GM18498 (cell line): ENCODE measurements around the gene RNU2-1.
"Not testable (repeated sequence)": the region's sequence is repeated elsewhere in the genome, so short reads cannot be mapped to it uniquely, and the experiment has no call there.

Experiments used
- ATAC-seq: cut with Tn5 transposase; IDR thresholded peaks from one replicate; pipeline ENCODE4 v1.9.1; 2021; ENCODE audit warnings: mild to moderate bottlenecking, moderate library complexity; ENCODE audit not compliant: unreplicated experiment

Gene RNU2-1

DNA sequence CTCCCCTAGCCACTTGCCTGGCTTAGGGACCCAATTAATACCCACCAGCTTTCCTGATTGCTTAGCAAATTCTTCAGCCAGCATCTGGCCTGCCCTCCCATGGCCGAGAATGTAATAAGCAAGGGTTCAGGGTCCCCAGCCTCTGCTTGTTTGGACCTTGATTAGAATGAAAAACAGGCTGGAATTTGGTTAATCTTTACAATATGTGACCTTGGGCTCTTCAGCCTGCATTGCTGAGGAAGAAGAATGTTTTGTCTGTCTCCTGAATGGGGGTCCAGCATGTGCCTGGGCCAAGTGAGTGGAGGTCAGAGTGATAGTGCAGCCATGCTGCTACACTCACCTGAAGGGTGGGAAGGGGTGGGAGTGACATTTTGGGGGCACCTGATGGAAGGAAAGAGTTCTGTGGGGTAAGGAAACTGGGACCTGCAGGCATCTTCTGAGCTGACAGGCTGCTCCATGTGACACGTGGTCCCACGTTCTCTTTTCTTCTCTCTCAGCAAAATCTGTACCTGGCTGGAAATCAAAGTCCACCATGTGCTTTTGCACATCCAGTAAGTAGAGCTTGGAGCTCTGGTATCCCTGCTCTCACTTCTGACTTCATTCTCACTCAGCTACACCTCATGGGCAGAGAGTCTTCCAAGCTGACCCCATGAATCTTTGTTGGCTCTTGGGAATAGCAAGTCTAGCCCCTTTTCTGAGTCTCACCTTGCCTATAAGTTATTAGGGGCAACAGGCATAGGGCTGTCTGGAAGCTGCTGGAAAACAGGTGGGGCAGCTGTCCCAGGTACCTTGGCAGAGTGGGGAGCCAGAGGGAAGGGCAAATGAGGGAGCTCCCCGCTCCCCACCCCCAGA, 16.8 kb downstream of the RNU2-1 start:
- no peak for ATAC-seq

DNA sequence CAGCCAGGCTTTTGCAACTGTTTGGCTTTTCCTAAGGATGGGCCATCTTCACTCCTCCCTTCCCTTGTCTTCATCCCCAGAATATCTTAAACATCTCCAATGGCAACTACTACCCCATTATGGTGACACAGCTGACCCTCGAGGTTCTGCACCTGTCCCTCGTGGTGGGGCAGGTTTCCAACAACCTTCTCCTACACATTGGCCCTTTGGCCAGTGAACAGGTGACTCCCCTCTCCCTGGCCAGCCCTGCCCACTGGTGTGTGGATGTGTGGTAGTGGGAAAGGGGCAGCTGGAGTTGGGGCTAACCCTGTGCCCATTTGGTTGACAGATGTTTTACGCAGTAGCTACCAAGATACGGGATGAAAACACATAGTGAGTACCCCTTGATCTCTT, 17.4 kb downstream of the RNU2-1 start:
- no peak for ATAC-seq

DNA sequence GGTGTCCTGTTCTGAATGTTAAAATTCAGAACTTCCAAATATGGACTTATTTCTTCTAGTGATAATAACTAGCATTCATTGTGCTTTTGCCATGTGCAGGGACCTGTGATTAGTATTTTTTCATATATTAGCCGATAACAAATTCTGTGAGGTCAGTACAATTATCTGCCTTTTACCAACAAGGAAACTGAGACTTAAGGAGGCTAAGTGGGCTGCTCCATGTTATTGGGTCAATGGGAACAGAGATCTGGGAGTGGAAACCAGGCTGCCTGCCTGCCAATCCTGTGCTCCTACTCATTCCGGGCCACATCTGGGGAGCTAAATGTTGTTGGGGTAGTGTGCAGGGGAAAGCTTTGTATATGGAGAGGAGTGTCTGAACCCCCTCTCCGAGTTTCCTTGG, 18.4 kb downstream of the RNU2-1 start:
- no peak for ATAC-seq

DNA sequence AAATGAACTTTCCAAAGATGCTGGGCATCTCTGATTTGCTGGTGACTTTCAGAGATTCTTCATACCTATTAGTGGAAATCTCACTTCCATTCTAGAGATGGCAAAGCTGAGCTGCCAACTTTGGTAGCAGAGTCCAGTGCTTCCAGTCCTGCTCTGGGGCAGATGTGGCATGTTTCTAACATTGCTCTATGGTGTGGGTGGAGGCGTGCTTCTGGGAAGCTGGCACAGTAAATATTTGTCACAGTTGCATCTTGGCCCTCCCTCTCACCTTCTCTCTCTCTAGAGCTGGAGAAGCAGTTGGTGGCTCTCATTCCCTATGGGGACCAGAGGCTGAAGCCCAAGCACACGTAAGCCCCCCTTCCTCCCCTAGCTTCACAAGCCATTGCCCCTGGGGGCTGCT, 20.2 kb downstream of the RNU2-1 start:
- no peak for ATAC-seq

DNA sequence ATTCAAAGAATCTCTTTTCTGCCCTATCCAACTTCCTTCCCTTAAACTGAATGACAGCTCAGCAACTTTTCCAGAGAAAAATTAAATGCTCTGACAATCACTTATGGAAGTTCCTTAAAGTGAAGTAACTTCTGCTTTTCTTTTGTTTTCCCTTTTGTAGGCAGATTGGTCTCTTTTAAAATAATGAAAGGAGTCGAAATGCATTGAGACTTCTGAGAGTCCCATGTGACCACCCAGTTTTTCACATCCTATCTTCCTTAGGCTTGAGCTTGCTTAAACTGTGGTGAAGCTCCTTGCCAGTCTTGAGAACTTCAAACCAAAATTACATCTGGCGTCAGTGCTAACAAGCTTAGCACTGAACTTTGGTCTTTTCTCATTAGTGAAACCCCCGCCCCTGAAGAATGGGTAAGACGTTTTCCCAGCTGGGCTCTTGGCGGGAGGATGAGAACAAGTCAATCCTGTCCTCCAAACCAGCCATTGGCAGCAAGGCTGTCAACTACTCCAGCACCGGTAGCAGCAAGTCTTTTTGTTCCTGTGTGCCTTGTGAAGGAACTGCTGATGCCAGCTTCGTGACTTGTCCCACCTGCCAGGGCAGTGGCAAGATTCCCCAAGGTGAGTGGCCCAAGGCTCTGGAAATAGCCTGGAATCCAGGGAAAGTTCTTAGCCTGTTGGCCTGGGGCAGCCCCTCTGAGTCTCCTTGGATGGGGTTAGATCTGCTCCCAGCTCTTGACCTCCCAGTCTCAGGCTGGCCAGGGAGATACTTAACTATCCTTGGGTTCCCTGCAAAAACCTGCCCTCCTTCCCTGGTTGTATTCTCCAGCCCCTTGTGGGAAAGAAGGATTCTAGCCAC, 20.9 kb downstream of the RNU2-1 start:
- no peak for ATAC-seq

DNA sequence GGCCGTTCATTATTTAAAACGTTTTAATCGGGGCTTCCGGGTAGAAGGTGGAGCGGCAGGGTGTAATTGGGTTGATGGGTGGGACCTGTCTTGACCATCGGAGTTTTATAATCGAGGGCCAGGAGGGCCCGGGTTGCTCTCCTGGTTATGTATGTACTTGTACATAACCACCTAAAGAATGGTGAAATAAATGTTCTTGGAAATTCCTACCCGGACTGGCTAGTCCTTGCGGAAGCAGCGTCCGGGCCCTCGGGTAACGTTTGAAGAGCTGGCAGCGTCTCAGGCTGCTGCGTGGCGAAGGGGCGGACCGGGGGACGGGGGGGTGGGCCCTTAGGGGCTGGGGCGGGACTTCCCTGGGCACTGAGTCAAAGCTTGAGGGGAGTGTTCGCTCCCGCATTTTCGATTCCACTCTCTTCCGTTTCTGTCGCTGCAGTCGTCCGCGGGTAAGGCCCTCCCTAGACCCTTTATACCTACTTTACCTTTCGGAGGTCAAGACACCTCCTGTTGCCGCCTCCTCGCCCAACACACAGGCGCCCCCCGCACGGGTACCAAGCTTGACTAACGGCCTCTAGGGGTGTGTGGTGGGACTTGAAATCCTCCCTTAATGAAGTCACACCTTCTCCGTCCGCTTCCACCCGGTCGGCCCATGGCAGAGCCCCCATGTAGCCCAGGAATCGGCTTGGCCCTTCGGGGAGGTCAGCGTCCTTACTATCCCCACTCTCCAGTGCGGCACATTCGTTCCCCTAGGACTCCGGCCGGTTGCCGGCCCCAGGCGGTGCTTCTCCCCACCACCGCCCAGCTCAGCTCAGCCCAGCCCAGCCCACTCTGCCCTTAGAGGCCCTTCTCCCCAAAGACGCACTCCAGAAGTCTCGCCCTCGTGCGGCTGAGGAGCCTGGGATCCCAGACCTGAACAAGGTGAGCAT, 22.0 kb downstream of the RNU2-1 start, which contains the start of gene TMEM106A:
TSS of gene TMEM106A (plus strand) at position 396 of the 923 bp plus-strand sequence. CDS start 1,167 bp downstream, outside the sequence.
- peak; percentile 78 for ATAC-seq

DNA sequence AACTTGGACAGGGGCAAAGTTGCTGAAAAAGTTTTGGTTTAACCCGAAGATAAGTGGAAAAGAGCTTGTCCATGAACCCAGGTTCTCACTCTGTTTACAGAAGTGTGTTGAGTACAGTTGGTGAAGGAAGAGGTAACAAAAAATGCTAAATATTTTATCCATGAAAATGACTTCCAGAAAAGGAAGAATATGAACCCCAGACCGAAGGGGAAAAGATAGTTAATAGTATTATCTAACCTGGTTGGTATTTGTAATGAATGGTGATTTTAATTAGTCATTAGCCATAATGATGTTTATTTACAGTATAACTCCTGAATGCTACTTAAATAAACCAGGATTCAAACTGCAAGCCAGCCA, 22.7 kb downstream of the RNU2-1 start:
- no peak for ATAC-seq

DNA sequence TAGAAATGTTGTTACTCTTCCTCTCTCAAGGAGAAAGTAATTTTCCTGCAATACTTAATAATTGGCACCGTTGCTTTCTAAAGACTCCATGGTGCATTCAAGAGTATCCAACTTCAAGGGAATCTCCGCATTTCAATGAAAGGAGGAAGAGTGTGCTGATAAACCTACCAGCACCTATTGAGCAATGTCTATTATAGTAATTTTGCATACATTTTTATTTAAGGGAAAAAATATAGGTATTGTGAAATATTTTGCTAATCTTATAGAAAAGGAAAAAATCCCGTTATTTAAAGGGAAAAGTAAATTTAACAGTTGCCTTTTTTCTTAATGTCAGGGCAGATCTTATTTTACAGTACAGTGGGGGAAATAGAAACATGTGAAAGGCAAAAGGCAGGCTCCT, 23.2 kb downstream of the RNU2-1 start:
- no peak for ATAC-seq

DNA sequence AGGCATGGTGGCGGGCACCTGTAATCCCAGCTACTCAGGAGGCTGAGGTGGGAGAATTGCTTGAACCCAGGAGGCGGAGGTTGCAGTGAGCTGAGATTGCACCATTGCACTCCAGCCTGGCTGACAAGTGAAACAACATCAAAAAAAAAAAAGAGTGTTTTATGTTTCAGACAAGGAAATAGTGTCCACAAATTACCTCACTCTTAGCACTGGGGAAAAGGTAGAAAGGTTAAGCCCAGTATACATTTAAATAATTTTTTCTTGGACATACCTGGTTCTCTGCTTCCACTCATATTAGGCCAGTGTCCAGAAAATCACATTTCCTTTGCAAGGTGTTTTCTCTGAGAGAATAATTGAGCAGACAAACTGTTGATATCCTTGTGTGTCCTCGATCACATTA, 30.8 kb downstream of the RNU2-1 start:
- not testable (repeated sequence) for ATAC-seq

DNA sequence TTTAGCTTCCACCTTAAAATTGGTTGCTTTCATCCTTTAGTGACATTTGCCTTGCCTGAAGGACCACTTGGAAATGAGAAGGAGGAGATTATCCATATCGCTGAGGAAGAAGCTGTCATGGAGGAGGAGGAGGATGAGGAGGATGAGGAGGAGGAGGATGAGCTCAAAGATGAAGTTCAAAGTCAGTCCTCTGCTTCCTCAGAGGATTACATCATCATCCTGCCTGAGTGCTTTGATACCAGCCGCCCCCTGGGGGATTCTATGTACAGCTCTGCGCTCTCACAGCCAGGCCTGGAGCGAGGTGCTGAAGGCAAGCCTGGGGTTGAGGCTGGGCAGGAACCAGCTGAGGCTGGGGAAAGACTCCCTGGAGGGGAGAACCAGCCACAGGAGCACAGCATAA, 33.6 kb downstream of the RNU2-1 start:
- ATAC-seq: no peak

DNA sequence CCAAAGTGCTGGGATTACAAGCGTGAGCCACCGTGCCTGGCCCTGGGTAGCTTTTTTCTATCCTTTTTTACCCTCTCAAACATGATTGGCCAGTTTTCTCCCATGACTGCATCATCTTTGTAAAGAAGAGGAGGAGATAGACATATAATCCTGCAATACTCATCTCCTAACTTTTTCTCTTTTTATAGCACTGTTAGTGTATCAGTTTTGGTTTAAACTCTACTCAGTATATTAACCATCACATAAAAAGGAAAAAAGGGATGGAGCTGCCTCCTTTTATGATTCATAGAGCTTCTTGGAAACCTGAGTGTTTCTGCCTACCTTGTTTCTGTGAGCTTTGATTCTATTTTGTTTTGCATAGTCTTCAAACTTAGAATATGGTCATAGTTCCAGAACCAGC, 34.1 kb downstream of the RNU2-1 start:
- no peak for ATAC-seq

DNA sequence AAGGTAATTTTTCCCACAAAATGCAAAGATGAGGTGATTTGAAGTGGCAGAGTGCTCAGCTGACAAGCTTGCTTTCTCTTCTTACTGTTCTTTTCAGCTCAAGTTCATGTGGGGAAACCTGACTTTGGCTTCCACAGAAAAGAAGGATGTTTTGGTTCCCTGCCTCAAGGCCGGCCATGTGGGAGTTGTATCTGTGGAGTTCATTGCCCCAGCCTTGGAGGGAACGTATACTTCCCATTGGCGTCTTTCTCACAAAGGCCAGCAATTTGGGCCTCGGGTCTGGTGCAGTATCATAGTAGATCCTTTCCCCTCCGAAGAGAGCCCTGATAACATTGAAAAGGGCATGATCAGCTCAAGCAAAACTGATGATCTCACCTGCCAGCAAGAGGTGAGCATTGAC, 40.5 kb downstream of the RNU2-1 start:
- no peak for ATAC-seq

DNA sequence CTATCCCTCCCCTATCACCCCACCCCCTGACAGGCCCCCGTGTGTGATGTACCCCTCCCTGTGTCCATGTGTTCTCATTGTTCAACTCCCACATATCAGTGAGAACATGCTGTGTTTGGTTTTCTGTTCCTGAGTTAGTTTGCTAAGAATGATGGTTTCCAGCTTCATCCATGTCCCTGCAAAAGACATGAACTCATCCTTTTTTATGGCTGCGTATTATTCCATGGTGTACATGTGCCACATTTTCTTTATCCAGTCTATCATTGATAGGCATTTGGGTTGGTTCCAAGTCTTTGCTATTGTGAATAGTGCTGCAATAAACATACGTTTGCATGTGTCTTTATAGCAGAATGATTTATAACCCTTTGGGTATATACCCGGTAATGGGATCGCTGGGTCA, 47.1 kb downstream of the RNU2-1 start:
- not testable (repeated sequence) for ATAC-seq

DNA sequence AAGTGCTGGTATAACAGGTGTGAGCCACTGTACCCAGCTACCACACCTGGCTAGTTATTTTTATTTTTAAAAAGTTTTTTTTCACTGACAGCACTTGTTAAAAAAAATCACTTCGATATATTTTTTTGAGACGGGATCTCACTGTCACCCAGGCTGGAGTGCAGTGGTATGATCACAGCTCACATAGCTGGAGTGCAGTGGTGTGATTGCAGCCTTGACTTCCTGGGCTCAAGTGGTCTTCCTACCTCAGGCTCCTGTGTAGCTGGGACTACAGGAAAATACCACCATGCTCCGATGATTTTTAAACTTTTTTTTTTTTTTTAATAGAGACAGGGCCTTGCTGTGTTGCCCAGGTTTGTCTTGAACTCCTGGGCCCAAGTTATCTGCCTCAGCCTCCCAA, 49.9 kb downstream of the RNU2-1 start:
- ATAC-seq: no peak
